Measurements from ENCODE around the gene BCL2L12.

GRCh38 chr19:49690079-49690655, 24.4 kb downstream of the BCL2L12 start:
- TF ChIP-seq CTCF (conservative IDR thresholded peaks at IDR 0.05 in 1 of 2, IDR thresholded peaks at IDR 0.05 in 1 of 2; ENCODE audit: extremely low read depth in 1 of 2, insufficient read depth in 1 of 2, low read depth in 1 of 2, low read length in 2 of 2) (no peak), EZH2 (IDR thresholded peaks at IDR 0.05; ENCODE audit: borderline replicate concordance, low read length) (no peak)
